Cardiac fibroblast (primary cell): ENCODE data around the gene KCNJ18.
"Not testable (repeated sequence)": the region's sequence is repeated elsewhere in the genome, so short reads cannot be mapped to it uniquely, and the experiment has no call there.

Source experiments
- DNase-seq, 2 donors: peaks; one replicate each; pipeline versions ENCODE4 v3.0.0 to v3.0.0-alpha.2; 2010; ENCODE audit warnings: low read depth in 2 of 2
- H3K4me3 ChIP-seq, 2 donors: replicated peaks in 1 of 2; 1 replicate in 1 of 2; 2 replicates in 1 of 2; pipeline ENCODE4 v1.5.1; 2011; ENCODE audit warnings: low read depth in 2 of 2, low read length in 2 of 2, mild to moderate bottlenecking in 2 of 2, moderate library complexity in 1 of 2
- CTCF ChIP-seq: IDR thresholded peaks from one replicate; pipeline ENCODE4 v1.5.1; 2011; ENCODE audit warnings: low read depth, mild to moderate bottlenecking, low read length, inconsistent platforms

KCNJ18 gene

GRCh38 chr17:21697508-21697860 is 5.2 kb downstream of the KCNJ18 start:
- not testable (repeated sequence) for H3K4me3 ChIP-seq, DNase-seq

GRCh38 chr17:21698437-21699075 is 6.2 kb downstream of the KCNJ18 start:
- DNase-seq, H3K4me3 ChIP-seq: not testable (repeated sequence)

GRCh38 chr17:21699124-21699523 is 6.8 kb downstream of the KCNJ18 start:
- not testable (repeated sequence) for H3K4me3 ChIP-seq, DNase-seq

- H3K4me3 ChIP-seq, DNase-seq: not testable (repeated sequence)
Observed at GRCh38 chr17:21699573-21700236, 7.4 kb downstream of the KCNJ18 start.

- not testable (repeated sequence) for DNase-seq, H3K4me3 ChIP-seq
Observed at GRCh38 chr17:21701090-21701489, 8.8 kb downstream of the KCNJ18 start.

- H3K4me3 ChIP-seq, DNase-seq: not testable (repeated sequence)
Observed at GRCh38 chr17:21702029-21702428, 9.7 kb downstream of the KCNJ18 start.

GRCh38 chr17:21702521-21702920 is 10.2 kb downstream of the KCNJ18 start:
- not testable (repeated sequence) for DNase-seq, H3K4me3 ChIP-seq

GRCh38 chr17:21702940-21703640 is 10.8 kb downstream of the KCNJ18 start:
- not testable (repeated sequence) for H3K4me3 ChIP-seq, DNase-seq

- not testable (repeated sequence) for H3K4me3 ChIP-seq, DNase-seq
Observed at GRCh38 chr17:21703891-21704872, 11.9 kb downstream of the KCNJ18 start.

GRCh38 chr17:21705021-21705601 is 12.8 kb downstream of the KCNJ18 start:
- H3K4me3 ChIP-seq = no peak overlapping the region
- no peak for TF ChIP-seq CTCF
- no peak for DNase-seq

GRCh38 chr17:21705746-21706145 is 13.4 kb downstream of the KCNJ18 start:
- not testable (repeated sequence) for H3K4me3 ChIP-seq, DNase-seq

GRCh38 chr17:21706546-21706945 is 14.2 kb downstream of the KCNJ18 start:
- DNase-seq, H3K4me3 ChIP-seq: not testable (repeated sequence)

- DNase-seq, H3K4me3 ChIP-seq: not testable (repeated sequence)
Observed at GRCh38 chr17:21707131-21707530, 14.8 kb downstream of the KCNJ18 start.

GRCh38 chr17:21707711-21708611 is 15.6 kb downstream of the KCNJ18 start:
- DNase-seq, H3K4me3 ChIP-seq: not testable (repeated sequence)
